Loucy (cell line): ENCODE results near the gene FNDC11.

Experiments
- H2AFZ ChIP-seq: fragments of 200-600 bp; sonication (generic); 2 replicates; pipeline ENCODE4 v1.6.0; 2016; ENCODE audit warnings: antibody characterized with exemption, mild to moderate bottlenecking, low read length, moderate library complexity
- H3F3A ChIP-seq: fragments of 200-600 bp; 2 replicates; pipeline ENCODE4 v1.6.0; 2016; ENCODE audit warnings: antibody characterized with exemption, low read depth, mild to moderate bottlenecking
- H3K27me3 ChIP-seq: fragments of 200-600 bp; sonication (generic); 2 replicates; pipeline ENCODE4 v1.6.1; 2014; ENCODE audit warnings: low read length, mild to moderate bottlenecking; ENCODE audit not compliant: insufficient read depth, poor library complexity, severe bottlenecking
- H3K36me3 ChIP-seq: fragments of 200-600 bp; sonication (generic); 2 replicates; pipeline ENCODE4 v1.6.1; 2016; ENCODE audit warnings: low read length; ENCODE audit not compliant: insufficient read depth
- H3K4me1 ChIP-seq: fragments of 200-600 bp; sonication (generic); 2 replicates; pipeline ENCODE4 v1.5.1; 2014; ENCODE audit warnings: low read length, mild to moderate bottlenecking; ENCODE audit not compliant: insufficient read depth, poor library complexity, severe bottlenecking
- H3K4me2 ChIP-seq: fragments of 200-600 bp; sonication (generic); 2 replicates; pipeline ENCODE4 v1.6.0; 2014; ENCODE audit warnings: antibody characterized with exemption, low read length, low read depth, mild to moderate bottlenecking; ENCODE audit not compliant: poor library complexity, severe bottlenecking
- H3K4me3 ChIP-seq: fragments of 200-600 bp; sonication (generic); 2 replicates; pipeline ENCODE4 v1.5.1; 2014; ENCODE audit warnings: low read length, mild to moderate bottlenecking, mixed read lengths; ENCODE audit not compliant: poor library complexity, severe bottlenecking
- H3K79me2 ChIP-seq: fragments of 200-600 bp; sonication (generic); 2 replicates; pipeline ENCODE4 v1.6.1; 2014; ENCODE audit warnings: low read length; ENCODE audit not compliant: insufficient read depth
- H3K9ac ChIP-seq: fragments of 200-600 bp; sonication (generic); 2 replicates; pipeline ENCODE4 v1.6.0; 2014; ENCODE audit warnings: mild to moderate bottlenecking, low read depth, low read length, moderate library complexity; ENCODE audit not compliant: poor library complexity, severe bottlenecking
- H3K9me2 ChIP-seq: fragments of 200-600 bp; sonication (generic); replicated peaks from 2 replicates; pipeline ENCODE4 v1.6.1; 2016; ENCODE audit warnings: low read depth, low read length, mixed read lengths
- H3K9me3 ChIP-seq: fragments of 200-600 bp; sonication (generic); 2 replicates; pipeline ENCODE4 v1.6.1; 2014; ENCODE audit warnings: mild to moderate bottlenecking, antibody characterized with exemption, low read length, low read depth; ENCODE audit not compliant: insufficient read depth
- H4K20me1 ChIP-seq: fragments of 200-600 bp; sonication (generic); 2 replicates; pipeline ENCODE4 v1.6.0; 2014; ENCODE audit warnings: antibody characterized with exemption, low read length, mild to moderate bottlenecking; ENCODE audit not compliant: insufficient read depth, poor library complexity, severe bottlenecking
- EZH2phosphoT487 ChIP-seq: fragments of 200-600 bp; IDR thresholded peaks from 2 replicates; pipeline ENCODE4 v1.6.1; 2018; ENCODE audit warnings: antibody characterized with exemption, mild to moderate bottlenecking, moderate library complexity, borderline replicate concordance
- TF ChIP-seq, protein P1 (sequence below): fragments of 200-600 bp; sonication (generic); conservative IDR thresholded peaks from 2 replicates; pipeline ENCODE4 v1.5.1; 2014; ENCODE audit warnings: mild to moderate bottlenecking, antibody characterized with exemption, low read length

Gene FNDC11

GRCh38 chr20:63519668-63520503 lies 34.1 kb upstream of the FNDC11 start:
- Histone ChIP-seq H3F3A (no peaks in the 10 kb centered on the region), H3K9me3 (no peaks in the 10 kb centered on the region), H3K36me3 (no peaks in the 10 kb centered on the region; the same call in 1 of the 2 replicates), H4K20me1 (peaks cover 27% of the 10 kb centered on the region), H3K4me3 (peak overlapping the region; percentile 89), H3K9me2 (no peaks in the 10 kb centered on the region), H3K79me2 (peaks cover 26% of the 10 kb centered on the region), H3K4me2 (peak overlapping the region; percentile 73), H3K9ac (peak overlapping the region; percentile 87), H3K4me1 (peaks cover 27% of the 10 kb centered on the region), H2AFZ (peak overlapping the region; percentile 96), H3K27me3 (no peaks in the 10 kb centered on the region)
- TF ChIP-seq, protein P1, sequence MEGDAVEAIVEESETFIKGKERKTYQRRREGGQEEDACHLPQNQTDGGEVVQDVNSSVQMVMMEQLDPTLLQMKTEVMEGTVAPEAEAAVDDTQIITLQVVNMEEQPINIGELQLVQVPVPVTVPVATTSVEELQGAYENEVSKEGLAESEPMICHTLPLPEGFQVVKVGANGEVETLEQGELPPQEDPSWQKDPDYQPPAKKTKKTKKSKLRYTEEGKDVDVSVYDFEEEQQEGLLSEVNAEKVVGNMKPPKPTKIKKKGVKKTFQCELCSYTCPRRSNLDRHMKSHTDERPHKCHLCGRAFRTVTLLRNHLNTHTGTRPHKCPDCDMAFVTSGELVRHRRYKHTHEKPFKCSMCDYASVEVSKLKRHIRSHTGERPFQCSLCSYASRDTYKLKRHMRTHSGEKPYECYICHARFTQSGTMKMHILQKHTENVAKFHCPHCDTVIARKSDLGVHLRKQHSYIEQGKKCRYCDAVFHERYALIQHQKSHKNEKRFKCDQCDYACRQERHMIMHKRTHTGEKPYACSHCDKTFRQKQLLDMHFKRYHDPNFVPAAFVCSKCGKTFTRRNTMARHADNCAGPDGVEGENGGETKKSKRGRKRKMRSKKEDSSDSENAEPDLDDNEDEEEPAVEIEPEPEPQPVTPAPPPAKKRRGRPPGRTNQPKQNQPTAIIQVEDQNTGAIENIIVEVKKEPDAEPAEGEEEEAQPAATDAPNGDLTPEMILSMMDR, result peak; percentile 41; the same call in 1 of the 2 replicates
- TF ChIP-seq EZH2phosphoT487, result no peak

DNA sequence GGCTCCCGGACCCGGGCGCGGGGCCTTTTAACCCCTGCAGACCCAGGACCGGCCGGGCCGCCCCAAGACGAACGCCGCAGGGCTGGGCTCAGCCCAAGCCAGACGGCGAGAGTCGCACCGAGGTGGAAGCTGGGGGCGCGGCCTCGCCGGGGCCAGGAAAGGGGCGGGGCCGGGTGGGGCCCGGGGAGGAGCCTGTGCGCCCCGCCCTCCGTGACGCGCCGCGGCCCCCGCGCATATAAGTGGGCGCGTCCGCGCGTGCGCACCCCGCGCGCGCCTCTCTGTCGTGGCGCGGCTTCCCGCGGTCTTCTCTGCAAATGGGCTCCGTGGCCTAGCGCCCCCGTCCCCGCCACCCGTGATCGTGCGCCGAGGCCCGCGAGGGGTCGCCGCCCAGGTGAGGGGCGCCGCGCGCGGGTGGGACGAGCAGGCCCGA lies 33.4 kb upstream of the FNDC11 start, which contains the start of gene PPDPF:
Gene PPDPF (plus strand): TSS at position 262 of the 430 bp plus-strand sequence. CDS start 544 bp downstream, outside the sequence.
- Histone ChIP-seq H3K4me3 (peak within 1 kb of the TSS; percentile 89), H4K20me1 (peaks cover 27% of the 10 kb centered on the region), H3K9me2 (no peaks in the 10 kb centered on the region), H2AFZ (peak within 1 kb of the TSS; percentile 96), H3K9me3 (no peaks in the 10 kb centered on the region), H3K4me1 (peaks cover 27% of the 10 kb centered on the region), H3K4me2 (peak within 1 kb of the TSS; percentile 97), H3F3A (0 out of 2 replicates have a peak, but pooled peaks cover 3% of the 10 kb centered on the region), H3K36me3 (no peaks in the 10 kb centered on the region; the same call in 1 of the 2 replicates), H3K27me3 (no peaks in the 10 kb centered on the region), H3K9ac (peak within 1 kb of the TSS; percentile 87), H3K79me2 (peaks cover 26% of the 10 kb centered on the region)
- no peak for TF ChIP-seq EZH2phosphoT487
- TF ChIP-seq, protein P1, result no peak

GRCh38 chr20:63520934-63521601 lies 32.9 kb upstream of the FNDC11 start:
- peak overlapping the region; percentile 97 for H3K4me2 ChIP-seq
- H3K9me3 ChIP-seq, result no peaks in the 10 kb centered on the region
- TF ChIP-seq, protein P1, result no peak; the same call in 1 of the 2 replicates
- TF ChIP-seq EZH2phosphoT487, result no peak
- H3K9me2 ChIP-seq, result no peaks in the 10 kb centered on the region
- H3K27me3 ChIP-seq, result no peaks in the 10 kb centered on the region
- H3K4me1 ChIP-seq, result peaks cover 27% of the 10 kb centered on the region
- peaks cover 26% of the 10 kb centered on the region for H3K79me2 ChIP-seq
- H3K9ac ChIP-seq, result peak overlapping the region; percentile 87
- H3F3A ChIP-seq, result 0 out of 2 replicates have a peak, but pooled peaks cover 3% of the 10 kb centered on the region
- peak overlapping the region; percentile 89 for H3K4me3 ChIP-seq
- no peak overlapping the region for H2AFZ ChIP-seq
- H3K36me3 ChIP-seq, result no peaks in the 10 kb centered on the region; the same call in 1 of the 2 replicates
- peaks cover 27% of the 10 kb centered on the region for H4K20me1 ChIP-seq
